ENCODE data around the gene PHETA1.

DNA sequence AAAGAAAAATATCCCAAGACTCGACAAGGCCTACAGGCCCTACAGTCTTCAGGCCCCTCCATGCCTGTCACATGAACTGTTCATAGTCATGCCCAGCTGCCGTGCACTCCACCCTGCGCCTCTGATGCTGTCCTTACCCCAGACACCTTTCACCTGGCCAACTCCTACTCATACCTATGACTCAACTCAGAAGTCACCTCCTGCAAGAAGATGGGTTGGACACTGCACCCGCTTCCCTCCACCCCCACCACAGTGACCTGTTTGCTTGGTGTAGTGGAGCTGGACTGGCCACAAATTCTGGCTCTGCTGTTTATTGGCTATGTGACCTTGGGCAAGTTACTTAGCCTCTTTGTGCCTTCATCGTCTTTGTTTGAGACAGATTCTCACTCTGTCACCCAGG, 56.2 kb downstream of the PHETA1 start:
- no peak for TF ChIP-seq POLR2A (IDR thresholded peaks at IDR 0.05)
- no peak for TF ChIP-seq CTCF (IDR thresholded peaks at IDR 0.05)

Measured in esophagus squamous epithelium (tissue), 4 donors.